Activated naive CD4-positive, alpha-beta T cell treated with anti-CD3 and anti-CD28 coated beads, Interleukin-2, amount 50 U/mL, for 72 hours (primary cell): ENCODE measurements around the gene DCTN1. TPM values are rescaled to one million over a fixed set of nuclear protein-coding genes. Genes with fewer than 3 reads are reported as not detected.

Experiments used
- ATAC-seq, 2 donors: fragments of 150-1000 bp; cut with Tn5 transposase; 2 replicates each; pipeline ENCODE4 v1.10.0; 2021; ENCODE audit warnings: mild to moderate bottlenecking in 2 of 2, moderate library complexity in 2 of 2
- DNase-seq, 2 donors: peaks; one replicate each; pipeline ENCODE4 v3.0.0; 2021 to 2022; ENCODE audit warnings: low spot score in 2 of 2
- H3K27ac Mint-ChIP-seq, 2 donors: one replicate each; pipeline ENCODE4 v1.8.0; 2022; ENCODE audit warnings: mild to moderate bottlenecking in 2 of 2, mixed read lengths in 2 of 2
- H3K36me3 Mint-ChIP-seq, 2 donors: one replicate each; pipeline ENCODE4 v1.8.0; 2022; ENCODE audit warnings: mixed read lengths in 2 of 2
- H3K9me3 Mint-ChIP-seq, 2 donors: one replicate each; pipeline ENCODE4 v1.8.0; 2022; ENCODE audit warnings: mixed read lengths in 2 of 2
- total RNA-seq, 2 donors: library from RNA; stranded (reverse); gene quantifications; one replicate each; pipeline ENCODE4 v1.2.3, GENCODE V29; 2022

Gene DCTN1
- total RNA-seq, 2 donors from 2014 or later = 45.6 to 97.1 TPM

- H3K27ac Mint-ChIP-seq = peak overlapping the region; percentile 25 to 90
- no peak for DNase-seq
Measured at GRCh38 chr2:74416778-74417177, 36.7 kb upstream of the DCTN1 start.

DNA sequence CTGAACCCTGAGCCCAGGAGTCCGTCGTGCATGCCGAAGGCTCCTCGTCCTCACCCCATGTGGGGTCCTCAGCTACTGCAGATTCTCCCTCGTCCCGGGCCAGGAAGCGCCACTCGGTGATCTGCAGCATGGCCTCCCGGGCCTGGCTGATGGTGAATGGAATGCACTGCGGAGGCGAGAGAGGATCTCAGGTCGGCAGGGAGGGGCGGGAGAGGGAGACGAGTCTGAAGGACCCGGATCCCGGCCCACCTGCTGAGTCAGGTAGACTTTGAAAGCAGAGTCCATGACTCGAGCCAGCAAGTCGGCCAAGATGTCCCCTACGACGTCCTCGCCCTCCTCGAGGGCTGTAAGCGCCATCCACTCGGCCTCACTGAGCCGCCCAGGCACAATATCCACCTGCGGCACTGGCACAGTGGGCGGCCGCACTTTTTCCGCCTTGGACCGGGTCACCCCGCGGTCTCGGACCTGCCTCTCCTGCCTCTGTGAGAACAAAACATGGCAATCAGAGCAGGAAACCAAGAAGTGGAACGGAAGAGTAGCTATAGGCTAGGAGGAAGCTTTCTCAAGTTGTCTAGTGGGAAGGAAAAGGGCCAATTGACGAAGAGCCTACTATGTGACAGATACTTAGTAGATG lies 35.8 kb upstream of the DCTN1 start:
- Mint-ChIP-seq H3K27ac (peak overlapping the region in 1 of 2 donors; percentile 49), H3K9me3 (no peaks in the 10 kb centered on the region), H3K36me3 (no peaks in the 10 kb centered on the region)
- ATAC-seq (peak; percentile 29 to 39), DNase-seq (peak in 1 of 2 donors; percentile 22)

More at GRCh38 chr2:74416778-74417177, 36.7 kb upstream of the DCTN1 start:
- no peak for ATAC-seq
- no peaks in the 10 kb centered on the region for H3K9me3 Mint-ChIP-seq
- peaks cover 0 to 5% of the 10 kb centered on the region in 2 donors for H3K36me3 Mint-ChIP-seq

DNA sequence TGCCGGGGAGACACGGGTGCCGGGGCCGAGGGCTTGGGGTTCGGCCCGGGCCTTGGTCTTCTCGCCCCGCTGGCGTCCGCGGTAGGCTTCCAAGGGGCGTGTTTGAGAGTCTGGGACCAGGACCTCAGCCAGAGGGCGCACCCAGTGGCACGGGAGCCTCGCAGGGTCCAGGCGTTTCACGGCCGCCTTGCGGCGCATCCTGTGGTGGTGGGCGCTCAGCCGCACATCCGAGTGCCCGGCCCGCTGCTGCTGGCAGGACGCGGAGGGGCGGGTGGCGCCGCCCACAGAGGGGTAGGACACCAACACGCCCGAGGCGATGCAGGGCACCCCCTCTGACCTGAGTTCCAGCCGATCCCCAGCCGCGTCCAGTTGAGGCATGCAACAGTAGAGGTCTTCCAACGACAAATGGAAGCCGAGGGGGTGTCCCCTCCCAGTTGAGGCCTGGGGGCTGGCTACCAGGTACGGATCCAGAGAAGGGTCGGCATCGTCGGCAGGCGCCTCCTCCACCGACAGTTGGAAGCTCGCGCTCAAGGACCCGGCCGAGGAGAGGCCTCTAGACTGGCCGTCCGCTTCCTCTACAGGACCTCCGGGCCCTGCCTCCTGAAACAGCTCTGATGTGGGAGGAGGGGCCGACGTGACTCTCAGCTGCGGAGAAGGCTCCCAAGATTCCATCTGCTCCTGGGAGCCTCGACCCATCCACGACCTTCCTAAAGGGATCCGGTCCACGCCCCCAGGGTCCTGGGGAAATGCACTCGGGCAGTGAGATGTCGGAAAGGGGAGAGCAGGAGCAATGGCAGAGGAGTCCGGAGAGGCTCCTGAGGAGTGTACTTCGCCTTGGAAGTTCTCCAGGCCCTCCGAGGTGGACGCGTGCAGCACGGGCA lies 35.0 kb upstream of the DCTN1 start:
- Mint-ChIP-seq H3K27ac (peak overlapping the region in 1 of 2 donors; percentile 49), H3K36me3 (no peaks in the 10 kb centered on the region), H3K9me3 (no peaks in the 10 kb centered on the region)
- peak; percentile 56 to 64 for ATAC-seq
- DNase-seq = peak in 1 of 2 donors; percentile 28

DNA sequence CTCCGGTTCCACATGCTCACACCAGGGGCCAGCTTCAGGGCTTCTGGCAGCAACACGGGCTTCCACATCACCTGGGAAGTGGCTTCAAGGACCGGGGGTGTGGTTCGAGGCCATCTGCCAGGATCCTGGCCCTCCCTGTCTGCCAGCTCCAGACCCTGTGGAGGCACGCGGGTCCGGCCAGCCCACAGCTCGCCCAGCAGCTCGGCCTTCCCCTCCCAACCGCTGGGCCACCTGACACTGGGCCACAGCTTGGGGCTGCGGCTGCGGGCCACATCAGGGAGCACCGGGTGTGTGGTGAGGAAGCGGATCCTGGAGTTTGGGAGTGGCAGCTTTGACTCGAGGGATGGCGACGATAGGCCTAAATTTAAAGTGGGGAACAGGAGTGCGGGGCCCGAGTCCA lies 34.3 kb upstream of the DCTN1 start:
- DNase-seq (no peak), ATAC-seq (no peak)
- H3K36me3 Mint-ChIP-seq = no peaks in the 10 kb centered on the region
- H3K9me3 Mint-ChIP-seq = no peaks in the 10 kb centered on the region
- H3K27ac Mint-ChIP-seq = no peak overlapping the region

DNA sequence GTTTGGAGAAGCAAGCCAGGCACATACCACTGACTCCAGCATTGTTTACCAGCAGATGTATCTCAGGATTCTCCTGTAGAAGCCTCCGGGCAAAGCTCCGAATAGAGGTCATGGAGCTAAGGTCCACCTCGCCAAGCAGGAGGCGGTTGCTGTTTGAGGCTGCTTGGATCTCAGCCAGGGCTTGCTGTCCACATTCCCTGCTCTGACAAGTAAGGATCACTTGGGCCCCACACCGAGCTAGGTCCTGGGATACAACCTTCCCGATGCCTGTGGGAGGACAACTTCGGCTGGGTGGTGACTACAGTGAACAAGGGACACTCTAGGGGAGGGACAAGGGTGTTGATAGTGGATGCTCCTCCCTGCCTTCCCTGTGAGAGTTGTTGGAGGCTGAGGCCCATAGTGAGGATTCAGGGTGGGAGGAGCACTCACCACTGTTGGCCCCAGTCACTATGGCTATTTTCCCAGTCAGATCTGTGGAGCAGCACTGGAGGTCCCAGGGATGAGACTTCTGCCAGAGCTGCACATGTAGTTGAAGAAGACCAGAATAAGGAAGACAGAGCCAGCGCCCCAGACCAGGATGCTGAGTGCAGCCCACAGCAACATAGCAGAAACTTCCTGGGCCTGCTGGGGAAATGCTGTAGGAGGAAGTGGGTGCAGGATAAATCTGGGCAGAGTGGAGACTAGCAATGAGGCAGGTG lies 33.0 kb upstream of the DCTN1 start:
- no peaks in the 10 kb centered on the region for H3K9me3 Mint-ChIP-seq
- ATAC-seq = no peak
- H3K27ac Mint-ChIP-seq = no peak overlapping the region
- H3K36me3 Mint-ChIP-seq = no peaks in the 10 kb centered on the region
- DNase-seq = no peak

GRCh38 chr2:74407682-74408081 lies 27.6 kb upstream of the DCTN1 start:
- Mint-ChIP-seq H3K27ac (no peak overlapping the region), H3K9me3 (no peaks in the 10 kb centered on the region), H3K36me3 (no peaks in the 10 kb centered on the region)
- DNase-seq = no peak
- no peak for ATAC-seq

- Mint-ChIP-seq H3K27ac (no peak overlapping the region), H3K9me3 (no peaks in the 10 kb centered on the region), H3K36me3 (no peaks in the 10 kb centered on the region)
- no peak for DNase-seq
- ATAC-seq = no peak
Measured at GRCh38 chr2:74406035-74406434, 25.9 kb upstream of the DCTN1 start.

GRCh38 chr2:74401891-74402290 lies 21.8 kb upstream of the DCTN1 start:
- Mint-ChIP-seq H3K9me3 (no peaks in the 10 kb centered on the region), H3K27ac (no peak overlapping the region), H3K36me3 (no peaks in the 10 kb centered on the region)
- ATAC-seq (no peak), DNase-seq (no peak)

GRCh38 chr2:74399785-74400184 lies 19.7 kb upstream of the DCTN1 start:
- ATAC-seq (peak; percentile 29 to 62), DNase-seq (no peak)
- no peak overlapping the region for H3K27ac Mint-ChIP-seq
- no peaks in the 10 kb centered on the region for H3K9me3 Mint-ChIP-seq
- H3K36me3 Mint-ChIP-seq = no peaks in the 10 kb centered on the region

- Mint-ChIP-seq H3K9me3 (no peaks in the 10 kb centered on the region), H3K27ac (no peak overlapping the region), H3K36me3 (no peaks in the 10 kb centered on the region)
- no peak for ATAC-seq
- no peak for DNase-seq
Measured at GRCh38 chr2:74396149-74396548, 16.0 kb upstream of the DCTN1 start.

DNA sequence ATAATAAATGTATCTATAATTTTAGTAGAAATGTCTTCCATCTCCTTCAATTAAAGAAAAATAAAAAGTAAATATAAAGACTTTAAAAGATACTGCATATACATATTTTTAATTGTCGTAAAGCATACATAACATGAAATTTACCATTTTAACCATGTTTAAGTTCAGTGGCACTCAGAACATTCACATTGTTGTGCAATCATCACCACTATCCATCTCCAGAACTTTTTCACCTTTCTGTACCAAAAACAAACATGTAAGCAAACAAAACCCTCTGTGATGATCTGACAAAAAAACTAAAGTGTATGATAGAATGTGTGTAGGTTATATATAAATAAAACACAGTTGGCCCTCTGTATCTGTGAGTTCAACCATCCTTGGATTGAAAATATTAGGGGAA lies 13.4 kb upstream of the DCTN1 start:
- DNase-seq (no peak), ATAC-seq (no peak)
- Mint-ChIP-seq H3K36me3 (no peaks in the 10 kb centered on the region), H3K9me3 (no peaks in the 10 kb centered on the region), H3K27ac (no peak overlapping the region)

DNA sequence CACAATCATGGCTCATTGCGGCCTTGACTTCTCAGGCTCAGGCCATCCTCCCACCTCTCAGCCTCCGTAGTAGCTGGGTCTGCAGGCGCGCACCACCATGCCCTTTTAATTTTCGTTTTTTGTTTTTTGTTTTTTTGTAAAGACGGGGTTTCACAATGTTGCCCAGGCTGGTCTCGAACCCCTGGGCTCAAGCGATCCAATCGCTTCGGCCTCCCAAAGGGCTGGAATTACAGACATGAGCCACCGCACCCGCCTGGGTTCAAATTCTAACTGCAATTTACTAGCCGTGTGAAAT lies 12.3 kb upstream of the DCTN1 start:
- no peak for ATAC-seq
- Mint-ChIP-seq H3K36me3 (no peaks in the 10 kb centered on the region), H3K27ac (peak overlapping the region; percentile 16 to 95), H3K9me3 (no peaks in the 10 kb centered on the region)
- DNase-seq = no peak

- H3K36me3 Mint-ChIP-seq = no peaks in the 10 kb centered on the region
- H3K27ac Mint-ChIP-seq = peak overlapping the region; percentile 95 to 99
- DNase-seq (peak; percentile 92 to 98), ATAC-seq (peak; percentile 72 to 81)
- no peaks in the 10 kb centered on the region for H3K9me3 Mint-ChIP-seq
Measured at GRCh38 chr2:74391580-74392448, 11.7 kb upstream of the DCTN1 start.

- no peak for DNase-seq
- peak overlapping the region; percentile 91 to 95 for H3K27ac Mint-ChIP-seq
- peak; percentile 23 to 68 for ATAC-seq
- no peaks in the 10 kb centered on the region for H3K36me3 Mint-ChIP-seq
- no peaks in the 10 kb centered on the region for H3K9me3 Mint-ChIP-seq
Measured at GRCh38 chr2:74391209-74391579, 11.1 kb upstream of the DCTN1 start.

- DNase-seq (no peak), ATAC-seq (no peak)
- Mint-ChIP-seq H3K36me3 (no peaks in the 10 kb centered on the region), H3K27ac (peak overlapping the region in 1 of 2 donors; percentile 13), H3K9me3 (no peaks in the 10 kb centered on the region)
Measured at GRCh38 chr2:74390606-74391005, 10.5 kb upstream of the DCTN1 start.

DNA sequence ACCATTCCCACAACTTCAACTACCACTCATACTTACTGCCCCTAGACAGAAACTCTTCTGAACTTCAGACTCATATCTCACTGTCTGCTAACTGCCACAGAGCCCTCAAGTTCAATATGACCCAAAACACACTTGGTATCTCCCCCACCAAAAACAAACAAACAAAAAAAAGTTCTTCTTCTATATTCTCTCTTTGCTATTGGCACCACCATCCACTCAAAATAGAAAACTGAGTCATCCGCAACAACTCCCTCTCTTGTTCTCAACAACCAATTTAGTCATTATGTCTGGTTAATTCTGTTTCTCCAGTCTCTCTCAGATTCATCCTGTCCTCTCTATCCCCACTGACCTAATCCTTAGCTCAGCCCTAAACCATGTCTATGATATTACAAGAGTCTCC lies 7.2 kb upstream of the DCTN1 start:
- Mint-ChIP-seq H3K27ac (no peak overlapping the region), H3K36me3 (no peaks in the 10 kb centered on the region)

DNA sequence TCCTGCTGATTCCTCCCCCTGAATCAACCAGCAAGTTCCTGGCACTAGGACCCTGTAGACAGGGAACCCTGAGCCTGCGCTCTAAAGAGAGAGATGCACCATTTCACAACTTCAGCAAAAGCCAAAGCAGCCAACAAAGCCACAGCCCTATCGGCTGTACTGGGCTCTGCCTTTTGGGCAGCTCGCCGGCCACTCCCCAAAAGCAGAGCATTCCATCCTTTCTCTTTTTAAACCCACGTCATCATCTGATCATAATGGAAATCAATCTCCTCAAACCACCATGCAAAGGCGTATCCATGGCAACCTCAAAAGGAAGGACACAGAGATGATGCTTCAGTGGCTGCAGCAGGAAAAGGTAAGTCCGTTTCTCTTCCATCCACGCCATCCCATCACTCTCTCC lies 5.3 kb upstream of the DCTN1 start:
- H3K27ac Mint-ChIP-seq = no peak overlapping the region
- ATAC-seq (no peak), DNase-seq (no peak)
- no peaks in the 10 kb centered on the region for H3K9me3 Mint-ChIP-seq
- H3K36me3 Mint-ChIP-seq = no peaks in the 10 kb centered on the region

More for the DNA sequence above, 7.2 kb upstream of the DCTN1 start:
- no peaks in the 10 kb centered on the region for H3K9me3 Mint-ChIP-seq
- ATAC-seq = peak; percentile 13 to 64
- DNase-seq = no peak
